Brain pericyte (primary cell): ENCODE results near the gene KCTD4.
"Not testable (repeated sequence)": the region's sequence is repeated elsewhere in the genome, so short reads cannot be mapped to it uniquely, and the experiment has no call there.

Experiments
- DNase-seq: peaks from one replicate; pipeline ENCODE4 v3.0.0-alpha.2; 2012; ENCODE audit warnings: low read depth, low spot score

KCTD4 gene

GRCh38 chr13:45216193-45216592, 15.3 kb upstream of the KCTD4 start:
- DNase-seq, result no peak

DNA sequence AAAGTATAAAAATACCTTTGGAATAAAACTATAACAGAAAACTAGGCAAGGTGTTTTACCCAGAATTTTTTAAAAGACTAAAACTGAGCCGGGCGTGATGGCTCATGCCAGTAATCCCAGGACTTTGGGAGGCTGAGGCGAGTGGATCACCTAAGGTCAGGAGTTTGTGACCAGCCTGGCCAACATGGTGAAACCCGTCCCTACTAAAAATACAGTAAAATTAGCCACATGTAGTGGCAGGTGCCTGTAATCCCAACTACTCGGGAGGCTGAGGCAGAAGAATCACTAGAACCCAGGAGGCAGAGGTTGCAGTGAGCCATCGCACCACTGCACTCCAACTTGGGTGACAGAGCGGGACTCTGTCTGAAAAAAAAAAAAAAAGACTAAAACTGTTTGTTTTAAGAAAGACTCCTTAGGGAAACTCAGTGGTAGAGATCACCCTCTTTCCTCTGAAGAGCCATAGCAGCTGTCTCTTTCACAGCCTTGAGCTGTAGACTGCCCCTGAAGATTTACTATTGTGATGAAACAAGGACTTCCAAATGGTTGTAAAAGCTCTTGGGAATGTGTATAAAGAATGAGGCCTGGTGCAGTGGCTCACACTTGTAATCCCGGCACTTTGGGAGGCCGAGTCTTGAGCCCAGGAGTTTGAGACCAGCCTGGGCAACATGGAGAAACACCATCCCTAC, 14.7 kb upstream of the KCTD4 start:
- no peak for DNase-seq

DNA sequence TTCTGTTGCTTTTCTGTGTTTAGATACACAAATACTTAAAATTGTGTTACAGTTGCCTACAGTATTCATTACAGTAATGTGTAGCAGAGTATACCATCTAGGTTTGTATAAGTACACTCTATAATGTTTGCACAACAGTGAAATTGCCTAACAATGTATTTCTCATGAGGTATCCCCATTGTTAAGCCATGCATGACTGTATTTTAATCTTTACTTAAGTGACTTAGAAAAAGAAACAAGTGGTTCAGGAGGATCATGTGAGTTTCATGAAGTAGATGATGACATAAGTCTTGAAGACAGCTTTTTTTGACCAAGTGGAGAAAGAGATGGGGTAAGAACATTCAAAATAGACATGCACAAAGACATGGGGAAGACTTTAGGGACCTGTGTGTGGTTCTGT, 8.4 kb upstream of the KCTD4 start:
- DNase-seq, result no peak

DNA sequence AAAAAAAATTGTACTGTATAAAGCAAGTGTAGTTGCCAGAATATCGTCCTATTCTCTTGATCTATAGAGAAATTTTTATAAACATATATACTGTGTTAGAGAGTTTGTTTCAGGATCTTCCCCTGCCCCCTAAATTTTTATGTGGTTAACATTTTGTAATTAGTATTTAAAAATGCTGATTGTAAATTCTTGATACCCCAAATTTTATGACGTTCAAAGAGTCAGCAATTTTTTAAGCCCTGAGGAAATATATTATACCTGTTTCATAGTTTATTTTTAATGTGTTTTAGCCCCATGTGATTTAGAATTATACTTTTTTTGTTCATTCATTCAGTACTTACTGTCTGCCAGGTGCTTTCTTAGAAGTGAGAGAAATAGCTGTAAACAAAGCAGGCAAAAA, 7.3 kb upstream of the KCTD4 start:
- DNase-seq, result no peak

GRCh38 chr13:45207319-45207718, 6.5 kb upstream of the KCTD4 start:
- no peak for DNase-seq

DNA sequence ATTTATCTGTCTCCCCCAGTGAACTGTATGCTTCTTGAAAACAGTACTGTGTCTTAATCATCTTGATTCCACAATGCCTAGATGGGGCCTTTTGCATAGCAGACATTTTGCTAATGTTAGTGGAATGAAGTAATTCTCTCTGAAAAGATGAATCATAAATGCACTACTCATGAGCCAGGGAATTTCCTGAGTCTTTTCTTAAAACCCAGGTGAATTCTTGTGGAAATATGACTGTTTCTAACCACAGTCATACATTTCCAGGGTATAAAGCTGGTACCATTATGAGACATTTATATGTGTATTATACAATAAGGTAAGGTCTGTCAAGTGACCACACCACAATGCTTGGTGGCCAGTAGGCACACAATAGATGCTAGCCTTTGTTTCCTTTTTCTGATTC, 5.5 kb upstream of the KCTD4 start:
- no peak for DNase-seq

DNA sequence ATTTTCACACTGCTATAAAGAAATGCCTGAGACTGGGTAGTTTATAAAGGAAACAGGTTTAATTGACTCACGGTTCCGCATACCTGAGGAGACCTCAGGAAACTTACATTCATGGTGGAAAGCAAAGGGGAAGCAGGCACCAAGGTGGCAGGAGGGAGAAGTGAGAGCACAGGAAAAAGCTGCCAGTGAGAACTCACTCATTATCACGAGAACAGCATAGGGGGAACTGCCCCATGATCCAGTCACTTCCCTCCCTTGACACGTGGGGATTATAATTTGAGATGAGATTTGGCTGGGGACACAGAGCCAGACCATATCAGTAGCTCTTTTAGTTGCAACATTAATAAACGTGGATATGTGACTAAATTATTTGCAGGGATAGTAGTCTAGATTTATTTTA, 4.3 kb upstream of the KCTD4 start:
- DNase-seq, result no peak

DNA sequence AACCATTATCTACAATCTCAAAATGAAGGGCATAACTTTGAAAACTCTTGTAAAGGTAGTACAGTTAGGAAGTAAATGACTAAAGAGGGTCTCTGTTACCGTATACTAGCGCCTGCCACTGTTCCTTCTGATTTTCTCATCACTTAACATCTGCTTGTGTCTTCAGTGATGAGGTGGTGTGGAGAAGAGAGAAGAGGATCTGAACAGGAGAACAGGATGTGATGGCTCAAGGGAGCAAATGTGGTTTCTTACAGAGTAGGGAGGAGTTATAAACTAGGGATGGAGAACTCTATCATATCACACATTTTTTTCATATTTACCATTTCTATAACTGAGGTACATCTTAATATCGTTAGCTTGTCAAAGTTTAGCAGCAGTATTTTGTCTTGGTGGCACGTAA, 1.1 kb downstream of the KCTD4 start:
- DNase-seq, result no peak

DNA sequence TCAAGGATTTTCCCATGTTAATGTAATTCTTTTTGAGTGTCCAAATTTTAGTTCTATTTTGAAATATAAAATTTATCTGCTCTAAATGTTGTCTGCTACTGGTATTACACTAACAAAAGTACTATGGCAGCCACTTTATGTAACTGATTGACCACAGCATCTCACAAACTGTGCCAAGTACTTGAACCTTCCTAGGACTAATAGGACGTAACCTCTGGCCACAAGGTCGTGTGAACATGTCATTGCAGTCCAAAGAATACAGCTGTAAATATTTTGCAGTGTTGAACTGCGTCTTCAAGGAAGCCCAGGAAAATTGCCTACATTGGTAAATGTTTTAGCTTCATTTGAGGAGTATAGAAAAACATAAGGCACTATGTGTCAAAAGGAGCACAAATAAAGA, 1.9 kb downstream of the KCTD4 start:
- DNase-seq, result no peak

DNA sequence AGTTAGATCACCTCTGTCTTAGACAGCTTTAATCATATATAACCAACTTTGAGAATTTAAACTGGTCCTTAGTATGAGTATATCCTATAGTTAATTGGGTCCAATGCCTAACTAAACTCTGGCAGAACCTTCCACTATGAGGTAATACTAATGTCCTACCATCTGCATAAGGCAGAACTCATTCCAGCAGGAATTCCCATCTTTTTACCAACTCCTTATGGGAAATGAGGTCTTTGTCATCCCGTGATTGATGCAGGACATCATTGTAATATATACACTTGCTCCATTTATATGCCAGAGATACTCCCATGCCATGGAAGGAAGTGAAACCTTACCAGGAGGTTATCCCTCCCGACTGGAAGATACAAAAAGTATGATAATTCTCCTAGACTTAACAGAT, 2.8 kb downstream of the KCTD4 start:
- DNase-seq, result no peak

DNA sequence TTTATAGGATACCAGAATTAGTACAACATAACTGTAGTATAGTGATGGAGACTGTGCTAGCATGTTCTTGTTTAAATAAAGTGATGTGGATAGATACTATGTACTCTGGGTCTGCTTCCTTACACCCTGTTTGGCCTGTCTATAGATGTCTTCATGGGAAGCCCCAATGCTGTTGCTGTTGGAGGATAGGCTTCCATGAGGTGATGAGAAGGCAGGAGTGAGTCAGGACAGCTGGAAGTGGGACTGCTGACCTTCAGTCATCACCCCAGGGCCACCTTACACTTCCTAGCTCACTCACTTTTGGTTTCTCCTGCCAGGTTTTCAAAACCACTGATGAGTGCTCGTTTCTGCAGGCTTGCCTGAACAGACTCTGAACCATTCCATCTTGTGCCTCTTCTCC, 4.2 kb downstream of the KCTD4 start:
- DNase-seq, result no peak

GRCh38 chr13:45196096-45196495, 4.7 kb downstream of the KCTD4 start:
- DNase-seq, result no peak

GRCh38 chr13:45195421-45195820, 5.4 kb downstream of the KCTD4 start:
- no peak for DNase-seq

- no peak for DNase-seq
Observed at GRCh38 chr13:45194081-45194939, 6.5 kb downstream of the KCTD4 start.

- no peak for DNase-seq
Observed at GRCh38 chr13:45191874-45192273, 9.0 kb downstream of the KCTD4 start.

- not testable (repeated sequence) for DNase-seq
Observed at GRCh38 chr13:45189511-45189910, 11.3 kb downstream of the KCTD4 start.

DNA sequence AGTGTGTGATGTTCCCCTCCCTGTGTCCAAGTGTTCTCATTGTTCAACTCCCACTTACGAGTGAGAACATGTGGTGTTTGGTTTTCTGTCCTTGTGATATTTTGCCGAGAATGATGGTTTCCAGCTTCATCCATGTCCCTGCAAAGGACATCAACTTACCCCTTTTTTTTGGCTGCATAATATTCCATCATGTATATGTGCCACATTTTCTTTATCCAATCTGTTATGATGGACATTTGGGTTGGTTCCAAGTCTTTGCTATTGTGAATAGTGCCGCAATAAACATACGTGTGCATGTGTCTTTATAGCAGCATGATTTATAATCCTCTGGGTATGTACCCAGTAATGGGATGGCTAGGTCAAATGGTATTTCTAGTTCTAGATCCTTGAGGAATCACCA, 11.8 kb downstream of the KCTD4 start:
- not testable (repeated sequence) for DNase-seq

GRCh38 chr13:45185286-45185685, 15.6 kb downstream of the KCTD4 start:
- DNase-seq, result no peak

GRCh38 chr13:45184693-45185092, 16.2 kb downstream of the KCTD4 start:
- DNase-seq, result no peak

GRCh38 chr13:45180713-45181601, 19.9 kb downstream of the KCTD4 start:
- no peak for DNase-seq

GRCh38 chr13:45180303-45180702, 20.5 kb downstream of the KCTD4 start:
- no peak for DNase-seq

DNA sequence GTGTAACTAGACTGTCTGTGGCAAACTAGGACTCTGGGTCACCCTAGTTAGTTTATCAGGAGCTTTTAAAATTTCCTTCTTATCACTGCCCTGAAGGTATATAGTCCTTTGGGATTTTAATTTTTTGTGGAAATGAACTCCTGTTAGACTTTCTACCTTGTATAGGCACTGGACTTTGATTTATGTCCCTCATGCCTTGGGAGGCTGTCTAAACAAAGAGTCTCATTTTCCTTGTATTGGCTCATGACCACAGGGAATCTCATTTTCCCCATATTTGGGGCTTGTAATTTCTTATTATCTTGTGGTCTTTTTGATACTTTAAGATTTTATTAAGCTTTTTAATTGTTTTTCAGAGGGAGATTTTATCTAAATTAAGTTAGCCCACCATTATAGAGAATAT, 21.4 kb downstream of the KCTD4 start:
- DNase-seq, result no peak
